GM15510 (cell line): Measurements from ENCODE around the gene ZPBP2.
A peak's percentile ranks its signal among the peaks of the same experiment; 100 is the strongest.

Source experiments
- POLR2A ChIP-seq: IDR thresholded peaks from 3 replicates; pipeline ENCODE4 v1.6.1; 2011; ENCODE audit warnings: borderline replicate concordance; ENCODE audit not compliant: insufficient read length; ENCODE audit errors: extremely low read depth

ZPBP2 gene

DNA sequence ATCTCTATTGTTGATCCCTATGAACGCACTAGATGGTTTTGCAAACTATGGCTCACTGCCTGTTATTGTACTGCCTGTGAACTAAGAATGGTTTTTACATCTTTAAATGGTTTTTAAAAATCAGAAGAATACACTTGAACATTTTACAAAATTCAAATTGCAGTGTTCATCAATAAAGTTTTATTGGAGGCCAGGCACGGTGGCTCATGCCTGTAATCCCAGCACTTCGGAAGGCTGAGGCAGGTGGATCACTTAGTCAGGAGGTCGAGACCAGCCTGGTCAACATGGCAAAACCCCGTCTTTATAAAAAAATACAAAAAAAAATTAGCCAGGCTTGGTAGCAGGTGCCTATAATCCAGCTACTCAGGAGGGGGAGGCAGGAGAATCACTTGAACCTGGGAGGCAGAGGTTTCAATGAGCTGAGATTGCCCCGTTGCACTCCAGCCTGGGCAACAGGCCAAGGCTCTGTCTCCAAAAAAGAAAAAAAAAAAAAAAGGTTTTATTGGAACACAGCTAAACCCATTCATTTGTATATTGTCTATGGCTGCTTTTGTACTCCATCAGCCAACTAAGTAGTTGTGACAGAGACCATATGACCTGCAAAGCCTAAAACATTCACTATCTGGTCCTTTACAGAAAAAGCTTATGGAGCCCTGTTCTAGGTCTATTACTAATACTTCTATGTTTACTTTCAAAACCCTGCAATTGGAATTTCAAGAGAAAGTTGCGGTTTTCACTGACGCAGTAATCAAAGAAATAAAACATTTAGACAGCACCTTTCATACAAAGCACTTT is 22.8 kb upstream of the ZPBP2 start:
- TF ChIP-seq POLR2A = no peak

- no peak for TF ChIP-seq POLR2A
Measured at GRCh38 chr17:39846205-39846604, 21.8 kb upstream of the ZPBP2 start.

DNA sequence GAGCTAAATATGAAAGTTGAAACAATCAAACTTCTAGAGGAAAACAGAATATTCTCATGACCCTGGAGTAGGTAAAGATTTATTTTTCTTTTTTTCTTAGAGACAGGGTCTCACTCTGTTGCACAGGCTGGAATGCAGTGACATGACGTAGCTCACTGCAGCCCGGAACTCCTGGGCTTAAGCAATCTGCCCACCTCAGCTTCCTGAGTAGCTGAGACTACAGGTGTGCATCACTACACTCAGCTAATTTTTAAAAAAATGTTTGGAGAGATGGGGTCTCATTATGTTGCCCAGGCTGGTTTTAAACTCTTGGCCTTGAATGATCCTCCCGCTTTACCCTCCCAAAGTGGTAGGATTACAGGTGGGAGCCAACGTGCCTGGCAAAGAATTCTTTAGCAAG is 19.4 kb upstream of the ZPBP2 start:
- TF ChIP-seq POLR2A = no peak

DNA sequence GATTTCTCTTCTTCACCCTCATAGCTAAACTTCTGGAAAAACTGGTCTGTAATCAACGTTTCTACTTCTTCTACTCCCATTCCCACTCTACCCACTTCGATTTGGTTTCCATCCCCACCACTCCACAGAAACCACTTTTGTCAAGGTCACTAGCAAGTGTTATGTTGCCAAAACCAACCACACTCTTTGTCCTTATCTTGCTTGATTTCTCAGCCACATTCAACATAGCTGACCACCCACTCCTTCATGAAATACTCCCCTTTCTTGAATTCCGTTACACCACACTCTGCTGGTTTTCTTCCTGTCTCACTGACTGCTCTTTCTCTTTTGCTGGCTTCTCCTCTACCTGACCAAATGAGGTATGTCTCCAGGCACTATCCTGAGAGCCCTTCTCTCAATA is 15.8 kb upstream of the ZPBP2 start:
- no peak for TF ChIP-seq POLR2A

GRCh38 chr17:39854909-39855308 is 13.1 kb upstream of the ZPBP2 start:
- no peak for TF ChIP-seq POLR2A

DNA sequence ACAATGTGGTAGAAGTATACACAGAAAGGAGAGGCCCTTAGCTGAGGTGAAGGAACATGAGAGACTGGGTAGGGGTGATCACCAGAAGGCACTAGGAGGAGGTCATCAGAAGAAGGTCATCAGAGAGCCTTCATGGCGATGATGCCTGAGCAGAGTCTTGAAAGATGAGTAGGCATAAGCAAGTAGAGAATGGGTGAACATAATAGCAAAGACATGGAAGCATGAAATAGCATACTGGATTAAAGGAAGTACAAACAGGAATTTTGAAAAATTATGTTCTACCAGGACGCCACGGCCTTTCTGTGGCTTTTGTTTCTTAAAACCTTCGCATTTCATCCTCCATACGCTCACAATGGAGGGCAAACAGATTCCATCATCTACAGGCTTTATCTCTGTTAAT is 6.8 kb upstream of the ZPBP2 start:
- TF ChIP-seq POLR2A = no peak

DNA sequence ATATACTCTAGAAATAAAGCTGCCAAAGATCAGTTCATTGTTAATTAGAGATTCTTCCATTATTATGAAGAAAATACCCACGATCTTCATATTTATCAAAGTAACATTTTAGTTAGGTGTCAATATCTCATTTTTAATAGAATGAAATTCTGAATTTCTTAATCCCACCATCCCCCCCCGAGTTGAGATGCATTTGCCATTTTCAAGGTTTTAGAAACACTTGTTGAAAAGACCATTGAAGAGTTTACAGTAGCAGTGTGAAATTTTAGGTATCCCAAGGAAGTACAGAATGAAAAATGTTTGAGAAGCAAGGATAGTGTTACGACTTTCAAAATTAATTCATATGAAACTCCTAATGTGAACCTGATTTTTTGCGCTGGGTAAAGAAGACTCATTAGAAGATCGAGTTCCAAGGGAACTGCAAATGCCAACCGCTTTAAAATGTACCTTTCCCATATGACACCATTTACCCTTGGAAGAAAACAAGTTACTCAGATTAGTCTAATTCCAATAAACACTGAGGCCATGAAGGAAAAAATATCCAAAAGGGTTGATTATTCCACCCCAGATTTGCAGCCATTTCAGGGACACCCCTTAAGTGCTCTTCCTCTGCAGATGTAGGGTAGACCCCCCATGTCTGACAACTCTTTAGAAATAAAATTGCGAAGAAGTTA is 4.6 kb upstream of the ZPBP2 start:
- TF ChIP-seq POLR2A = no peak

GRCh38 chr17:39863918-39864746 is 3.9 kb upstream of the ZPBP2 start, which contains the start of gene IKZF3:
Gene IKZF3, minus strand, starts transcription at chr17:39864312. Its CDS starts 186 bp downstream, at chr17:39864126.
- TF ChIP-seq POLR2A = peak; percentile 70

GRCh38 chr17:39866013-39866730 is 1.8 kb upstream of the ZPBP2 start:
- no peak for TF ChIP-seq POLR2A

DNA sequence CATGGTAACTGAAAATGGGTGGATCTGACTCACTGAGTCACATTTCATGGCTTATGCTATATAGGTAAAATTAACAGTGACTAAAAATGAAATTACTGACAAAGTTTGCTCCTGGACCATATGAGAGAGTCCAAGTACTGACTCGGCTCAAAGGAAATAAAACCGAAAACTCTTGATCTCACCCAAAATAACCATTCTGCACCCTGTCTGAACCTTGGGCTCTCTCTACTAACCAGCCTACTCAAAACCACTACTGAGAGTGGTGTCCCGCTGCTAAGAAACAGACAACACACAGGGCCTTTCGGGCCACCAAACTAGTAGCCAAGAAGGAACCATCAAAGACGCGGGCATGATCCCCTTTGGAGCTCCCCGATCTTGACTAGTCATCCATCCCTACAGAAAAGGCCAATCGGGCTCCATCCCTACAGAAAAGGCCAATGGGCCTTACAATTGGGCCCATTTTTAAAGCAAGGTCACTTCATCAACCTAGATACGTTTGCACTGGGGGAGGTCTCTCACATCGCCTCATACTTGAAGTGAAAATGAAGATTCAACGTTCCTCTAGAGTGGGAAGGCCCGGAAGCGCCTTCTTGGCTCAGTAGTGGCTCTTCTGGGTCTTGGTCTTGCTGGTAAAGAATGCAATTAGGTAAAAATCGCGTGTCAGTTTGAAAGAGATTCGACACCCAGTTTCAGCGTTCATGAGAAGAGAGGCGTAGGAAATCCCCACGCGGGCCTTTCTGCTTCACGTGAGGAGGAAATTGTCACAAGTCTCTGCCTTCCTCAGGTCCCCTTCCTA is 720 bp upstream of the ZPBP2 start:
- no peak for TF ChIP-seq POLR2A

DNA sequence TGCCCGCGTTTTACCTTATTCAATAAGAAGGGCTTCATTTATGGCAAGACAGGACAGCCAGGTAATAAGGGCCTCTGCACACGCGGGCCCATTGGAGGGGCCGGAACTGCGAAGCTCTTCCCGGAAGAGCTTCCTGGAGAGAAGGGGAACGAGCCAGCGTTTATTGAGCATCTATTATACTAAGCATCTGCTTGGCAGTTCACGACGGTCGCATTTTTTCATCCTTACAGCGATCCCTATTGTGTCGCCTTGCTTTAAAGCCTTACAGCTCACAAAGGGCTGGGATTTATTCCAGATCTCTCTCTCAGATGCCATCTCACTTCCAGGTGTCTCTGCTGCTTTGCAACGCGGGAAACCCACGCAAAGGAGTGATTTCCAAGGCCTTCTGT is 546 bp downstream of the ZPBP2 start:
- TF ChIP-seq POLR2A = no peak

- no peak for TF ChIP-seq POLR2A
Measured at GRCh38 chr17:39870776-39871175, 2.8 kb downstream of the ZPBP2 start.

- TF ChIP-seq POLR2A = no peak
Measured at GRCh38 chr17:39871801-39872200, 3.8 kb downstream of the ZPBP2 start.

- no peak for TF ChIP-seq POLR2A
Measured at GRCh38 chr17:39872751-39873150, 4.7 kb downstream of the ZPBP2 start.
